Measurements from ENCODE around the gene GAB2.

Gene GAB2

DNA sequence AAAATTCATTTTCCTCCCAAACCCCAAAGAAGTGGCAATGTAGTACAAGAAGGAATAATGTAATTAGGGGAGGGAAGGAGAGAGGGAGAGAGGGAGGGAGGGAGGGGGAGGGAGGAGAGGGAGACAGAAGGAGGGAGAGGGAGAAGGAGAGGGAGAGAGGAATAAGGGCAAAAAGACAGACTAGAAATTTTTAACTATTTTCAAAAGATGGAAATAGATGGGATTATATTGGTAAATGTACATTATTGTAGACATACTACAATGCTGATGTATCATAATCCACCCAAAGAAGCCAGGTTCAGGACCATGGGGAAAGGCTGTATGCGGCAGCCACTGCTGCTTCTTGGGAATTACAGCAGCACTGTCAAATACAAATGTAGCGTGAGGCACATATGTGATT lies 74.3 kb downstream of the GAB2 start:
- no peak for DNase-seq (ENCODE audit: low spot score)

GRCh38 chr11:78341841-78342240 lies 75.8 kb downstream of the GAB2 start:
- DNase-seq (ENCODE audit: low spot score): no peak

DNA sequence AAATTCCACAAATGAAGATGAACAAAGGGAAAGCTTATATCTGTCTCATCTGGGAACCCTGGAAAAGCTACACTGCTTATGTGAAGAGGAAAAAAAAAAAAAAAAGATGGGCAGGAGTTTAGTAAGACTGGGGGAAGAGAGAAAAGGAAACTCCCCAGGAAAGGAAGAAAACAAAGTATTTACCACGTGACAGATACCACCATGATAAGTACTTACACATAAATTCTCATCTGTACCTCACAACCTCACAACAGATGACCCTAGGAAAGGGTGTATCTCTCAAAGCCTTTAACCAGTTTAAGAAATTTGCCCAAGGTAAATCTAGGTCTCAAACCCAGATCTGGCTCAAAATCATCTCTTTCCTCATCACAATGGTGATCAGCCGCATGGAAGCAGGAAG lies 77.1 kb downstream of the GAB2 start:
- DNase-seq (ENCODE audit: low spot score): no peak

- DNase-seq (ENCODE audit: low spot score): no peak
Observed at GRCh38 chr11:78339945-78340344, 77.7 kb downstream of the GAB2 start.

DNA sequence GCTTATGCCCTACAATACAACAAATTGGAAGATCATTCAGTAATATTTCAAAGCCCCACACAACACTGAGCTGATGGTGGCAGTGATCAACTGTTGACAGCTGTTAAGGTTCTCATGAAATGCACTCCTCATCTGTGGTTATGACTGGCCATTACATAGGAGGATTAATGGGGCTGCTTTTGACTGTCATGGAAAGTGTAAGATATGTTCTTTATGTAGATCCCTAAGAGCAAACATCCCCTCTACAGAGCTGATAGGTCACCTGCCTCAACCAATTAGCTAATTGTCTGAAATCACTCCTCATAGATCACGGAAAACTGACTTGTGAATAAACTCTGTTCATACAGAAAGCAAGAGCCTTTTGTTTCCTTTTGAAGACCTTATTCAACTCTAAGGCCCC lies 78.1 kb downstream of the GAB2 start:
- DNase-seq (ENCODE audit: low spot score): no peak

DNA sequence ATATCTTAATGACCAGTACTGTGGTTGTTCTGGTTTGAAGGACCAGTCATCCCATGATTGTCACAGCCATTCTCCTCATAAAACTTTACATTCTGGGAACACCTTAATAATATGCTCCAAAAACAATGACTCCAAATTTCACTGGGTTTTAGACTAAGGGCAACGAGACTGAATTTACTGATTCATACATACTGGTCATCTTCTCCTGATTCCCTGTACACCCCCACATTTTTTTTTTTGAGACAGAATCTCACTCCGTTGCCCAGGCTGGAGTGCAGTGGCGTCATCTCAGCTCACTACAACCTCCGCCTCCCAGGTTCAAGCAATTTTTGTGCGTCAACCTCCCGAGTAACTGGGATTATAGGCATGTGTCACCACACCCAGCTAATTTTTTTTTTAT lies 78.9 kb downstream of the GAB2 start:
- no peak for DNase-seq (ENCODE audit: low spot score)

- no peak for DNase-seq (ENCODE audit: low spot score)
Observed at GRCh38 chr11:78338138-78338537, 79.5 kb downstream of the GAB2 start.

- no peak for DNase-seq (ENCODE audit: low spot score)
Observed at GRCh38 chr11:78337554-78337924, 80.1 kb downstream of the GAB2 start.

GRCh38 chr11:78336877-78337553 lies 80.6 kb downstream of the GAB2 start:
- DNase-seq (ENCODE audit: low spot score): no peak

DNA sequence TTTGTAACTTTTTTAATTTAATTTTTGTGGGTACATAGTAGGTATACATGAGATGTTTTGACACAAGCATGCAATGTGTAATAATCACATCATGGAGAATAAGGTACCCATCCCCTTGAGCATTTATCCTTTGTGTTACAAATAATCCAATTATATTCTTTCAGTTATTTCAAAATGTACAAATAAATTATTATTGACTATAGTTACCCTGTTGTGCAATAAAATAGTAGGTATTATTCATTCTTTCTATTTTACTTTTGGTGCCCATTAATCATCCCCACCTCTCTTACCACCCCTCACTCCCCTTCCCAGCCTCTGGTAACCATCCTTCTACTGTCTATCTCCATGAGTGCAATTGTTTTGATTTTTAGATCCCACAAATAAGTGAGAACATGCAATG lies 83.5 kb downstream of the GAB2 start:
- DNase-seq (ENCODE audit: low spot score): no peak

DNA sequence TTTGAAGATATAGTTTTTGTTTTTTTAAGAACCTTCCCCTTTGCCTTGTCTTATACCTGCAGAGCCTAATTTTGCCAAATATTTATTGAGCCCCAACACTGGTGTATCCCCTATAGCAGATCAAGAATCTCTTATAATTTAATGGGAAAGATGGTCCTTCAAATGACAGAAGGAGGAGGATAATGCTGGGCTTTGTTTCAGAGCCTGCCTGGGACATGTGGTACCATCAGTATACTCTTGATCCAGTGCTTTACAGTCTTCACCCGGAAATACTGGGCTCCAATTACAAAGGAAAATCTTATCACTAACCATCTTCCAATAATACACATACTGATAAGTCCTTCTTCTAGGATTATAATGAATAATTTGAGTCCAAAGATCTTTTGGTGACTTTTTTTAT lies 84.7 kb downstream of the GAB2 start:
- DNase-seq (ENCODE audit: low spot score): no peak

DNA sequence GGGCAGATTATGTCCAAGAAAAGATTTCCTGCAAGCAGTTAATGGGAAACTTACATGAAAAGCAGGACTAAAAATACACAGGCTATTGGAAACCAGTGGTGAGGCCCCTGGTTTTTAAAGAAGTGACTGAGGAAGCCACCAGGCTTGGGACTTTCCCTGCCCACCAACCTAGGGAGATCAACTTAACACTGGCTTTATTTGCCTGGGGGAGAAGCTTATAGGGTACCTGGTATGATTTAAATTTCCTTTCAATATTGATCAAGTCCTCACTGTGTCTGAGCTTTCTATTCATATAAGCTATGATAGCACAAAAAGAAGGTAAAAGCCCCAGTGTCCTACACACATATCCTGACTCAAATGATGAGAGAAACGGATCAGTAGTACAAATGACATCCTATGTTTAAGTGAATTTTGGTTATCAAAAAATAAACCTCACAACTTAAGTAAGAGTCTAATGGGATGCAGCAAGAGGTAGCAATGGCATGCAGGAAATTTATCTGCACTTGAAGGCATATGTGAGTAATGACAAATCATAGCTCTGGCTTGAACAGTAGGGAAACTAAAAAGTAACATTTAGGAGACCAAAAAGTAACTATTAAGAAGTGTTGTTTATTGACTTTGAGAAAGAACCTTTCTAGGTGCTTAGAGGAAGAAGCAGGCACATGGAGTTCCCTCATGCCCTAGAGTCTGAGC lies 85.3 kb downstream of the GAB2 start:
- DNase-seq (ENCODE audit: low spot score): no peak

DNA sequence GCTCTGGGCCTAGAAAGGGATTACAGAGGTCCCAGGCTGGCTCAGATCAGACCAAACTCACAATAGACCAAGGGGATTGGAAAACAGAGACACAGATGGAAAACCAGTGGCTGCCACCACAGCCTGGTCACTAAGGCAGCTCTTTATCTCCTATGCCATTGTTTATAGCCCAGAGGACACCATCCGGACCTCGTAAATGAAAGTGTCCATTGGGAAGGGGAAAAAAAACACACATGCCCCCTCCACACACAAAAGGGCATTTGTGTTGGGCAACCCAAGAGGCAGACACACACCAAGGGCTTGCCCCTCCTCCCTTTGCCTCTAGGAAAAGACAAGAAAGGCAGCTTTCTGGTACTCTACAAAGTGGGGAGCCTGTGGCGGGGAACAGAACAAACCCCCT lies 85.9 kb downstream of the GAB2 start:
- DNase-seq (ENCODE audit: low spot score): no peak

GRCh38 chr11:78330361-78330760 lies 87.3 kb downstream of the GAB2 start:
- no peak for DNase-seq (ENCODE audit: low spot score)

- DNase-seq (ENCODE audit: low spot score): no peak
Observed at GRCh38 chr11:78327945-78328344, 89.7 kb downstream of the GAB2 start.

DNA sequence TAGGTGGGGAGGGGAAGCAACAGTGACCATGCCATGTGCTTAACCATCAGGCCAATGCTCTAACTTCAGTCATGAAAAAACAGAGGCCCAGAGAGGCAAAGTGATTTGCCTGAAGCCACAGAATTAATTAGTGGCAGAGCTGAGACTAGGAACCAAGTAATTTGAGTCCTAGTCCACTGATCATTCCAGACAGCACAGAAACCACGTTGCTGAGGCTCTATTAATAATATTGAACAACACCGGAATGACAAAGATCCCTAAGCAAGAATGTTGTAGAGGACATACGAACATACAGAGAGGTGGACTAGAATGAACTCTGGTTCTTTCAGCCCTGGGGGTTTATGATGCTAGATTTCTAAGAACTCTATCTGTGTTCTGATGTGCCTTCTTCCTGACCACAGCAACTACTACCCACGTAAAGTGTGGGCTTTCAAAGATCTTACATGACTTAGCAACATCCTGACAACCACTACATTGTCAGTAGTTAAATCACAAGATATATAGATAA lies 92.3 kb downstream of the GAB2 start:
- no peak for DNase-seq (ENCODE audit: low spot score)

DNA sequence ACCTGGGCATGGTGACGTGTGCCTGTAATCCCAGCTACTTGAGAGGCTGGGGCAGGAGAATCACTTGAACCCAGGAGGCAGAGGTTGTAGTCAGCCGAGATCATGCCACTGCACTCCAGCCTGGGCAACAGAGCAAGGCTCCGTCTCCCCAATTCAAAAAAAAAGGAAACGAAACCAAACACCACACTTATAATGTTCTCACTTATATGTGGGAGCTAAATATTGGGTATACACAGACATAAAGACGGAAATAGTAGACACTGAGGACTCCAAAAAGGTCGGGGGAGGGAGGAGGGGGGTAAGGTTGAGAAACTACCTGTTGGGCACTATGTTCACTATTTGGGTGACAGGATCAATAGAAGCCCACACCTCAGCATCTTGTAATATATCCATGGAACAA lies 94.3 kb downstream of the GAB2 start:
- DNase-seq (ENCODE audit: low spot score): no peak

GRCh38 chr11:78319453-78319955 lies 98.1 kb downstream of the GAB2 start:
- DNase-seq (ENCODE audit: low spot score): no peak

DNA sequence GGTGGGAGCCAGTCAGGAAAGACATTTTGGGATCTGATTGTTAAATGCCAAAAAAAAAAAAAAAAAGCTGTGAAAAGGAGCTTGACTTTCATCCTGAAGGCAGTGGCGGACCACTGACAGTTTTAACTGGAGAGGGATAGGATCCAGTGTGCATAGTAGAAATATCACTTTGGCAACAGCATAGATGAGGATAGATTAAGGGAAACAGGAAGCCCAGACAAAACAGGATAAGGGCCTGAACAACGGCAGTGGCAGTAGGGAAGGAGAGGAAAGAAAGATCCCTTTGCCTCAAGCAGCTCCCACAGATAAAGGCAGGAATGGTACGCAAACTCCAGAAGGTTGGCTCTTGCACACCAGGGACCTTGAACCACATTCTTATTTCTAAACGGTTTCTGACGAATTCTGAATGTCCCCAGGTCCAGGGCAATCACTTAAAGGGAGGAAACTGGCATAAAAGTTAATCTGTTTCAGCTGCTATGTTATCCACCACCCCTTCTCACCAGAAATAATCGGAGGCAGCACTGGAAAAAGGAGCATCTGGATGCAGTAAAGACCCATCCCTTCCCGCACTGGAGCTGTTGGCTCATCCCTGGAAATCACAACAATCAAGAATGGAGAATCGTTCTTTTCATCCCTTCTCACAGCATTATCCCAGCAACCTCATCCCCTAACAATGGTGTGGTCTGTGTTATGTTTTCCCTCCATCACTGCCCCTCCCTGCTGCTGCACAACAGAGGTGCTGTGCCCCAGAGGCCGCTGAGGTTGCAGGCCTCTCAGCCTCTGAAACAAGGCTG lies 99.1 kb downstream of the GAB2 start:
- no peak for DNase-seq (ENCODE audit: low spot score)

DNA sequence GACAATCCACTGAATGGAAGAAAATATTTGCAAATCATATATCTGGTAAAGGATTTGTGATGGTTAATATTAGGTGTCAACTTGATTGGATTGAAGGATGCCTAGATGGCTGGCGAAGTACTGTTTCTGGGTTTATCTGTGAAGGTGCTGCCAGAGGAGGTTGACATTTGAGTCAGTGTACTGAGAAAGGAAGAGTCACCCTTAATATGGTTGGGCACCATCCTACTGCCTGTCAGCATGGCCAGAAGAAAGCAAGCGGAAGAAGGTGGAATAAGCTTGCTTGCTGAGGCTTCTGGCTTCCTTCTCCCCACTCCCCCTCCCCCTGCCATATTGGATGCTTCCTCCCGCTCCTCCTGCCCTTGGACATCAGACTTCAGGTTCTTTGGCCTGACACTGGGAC lies 101.9 kb downstream of the GAB2 start:
- DNase-seq (ENCODE audit: low spot score): no peak

- no peak for DNase-seq (ENCODE audit: low spot score)
Observed at GRCh38 chr11:78314762-78315161, 102.9 kb downstream of the GAB2 start.

GRCh38 chr11:78313898-78314297 lies 103.7 kb downstream of the GAB2 start:
- no peak for DNase-seq (ENCODE audit: low spot score)

Measured in hematopoietic multipotent progenitor cell treated with erythropoietin and hydrocortisone succinate and interleukin-3 and kit ligand, for 17 days (in vitro differentiated cells).